Measurements from ENCODE around the gene ACSL3. TPM values are rescaled to one million over a fixed set of nuclear protein-coding genes. Genes with fewer than 3 reads are reported as not detected.

ACSL3 gene
- total and polyA plus RNA-seq, 3 experiments from 2014 or later, result 27.7 to 41.4 (median 38.6) TPM

- Mint-ChIP-seq H3K27ac (no peak overlapping the region), H3K4me1 (no peaks in the 10 kb centered on the region), H3K27me3 (peaks cover 5 to 27% of the 10 kb centered on the region in 2 donors), H3K9me3 (no peaks in the 10 kb centered on the region), H3K4me3 (no peak overlapping the region), H3K36me3 (no peaks in the 10 kb centered on the region)
- Histone ChIP-seq H3K36me3 (ENCODE audit: insufficient read depth, low read length) (no peaks in the 10 kb centered on the region), H3K4me1 (ENCODE audit: insufficient read depth, low read length) (no peaks in the 10 kb centered on the region), H3K4me3 (ENCODE audit: low read length) (no peak overlapping the region), H3K9me3 (ENCODE audit: low read length) (no peaks in the 10 kb centered on the region), H3K27me3 (ENCODE audit: insufficient read depth, low read length, poor library complexity, severe bottlenecking) (no peaks in the 10 kb centered on the region), H3K27ac (ENCODE audit: low read depth, low read length) (no peak overlapping the region)
- CTCF ChIA-PET, result no interaction called here
- DNase-seq, result no peak
- POLR2A ChIA-PET, result no interaction called here
These were observed 30.7 kb upstream of the ACSL3 start for GRCh38 chr2:222830164-222830563.

DNA sequence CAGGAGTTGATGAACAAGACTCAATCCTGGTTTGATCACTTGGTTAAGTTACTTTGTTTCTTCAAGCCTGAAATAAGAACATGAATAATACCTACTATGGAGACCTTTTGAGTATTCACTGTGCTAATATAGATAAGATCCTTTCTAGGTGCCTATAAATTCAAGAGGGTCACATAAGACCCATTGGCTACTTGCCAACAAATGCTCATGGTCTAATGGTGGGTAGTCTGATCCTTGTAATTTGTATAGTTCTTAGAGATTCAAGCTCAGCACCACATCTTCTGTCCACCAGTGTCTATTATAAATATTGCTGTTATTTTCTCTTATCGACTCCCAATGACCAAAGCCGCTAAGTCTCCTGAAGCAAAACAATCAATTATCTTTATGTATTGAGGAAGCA lies 27.4 kb upstream of the ACSL3 start:
- no peak overlapping the region for H3K4me3 Mint-ChIP-seq
- H3K27ac ChIP-seq (ENCODE audit: low read depth, low read length), result no peak overlapping the region
- no peaks in the 10 kb centered on the region for H3K36me3 Mint-ChIP-seq
- no peaks in the 10 kb centered on the region for H3K27me3 ChIP-seq (ENCODE audit: insufficient read depth, low read length, poor library complexity, severe bottlenecking)
- ChIA-PET POLR2A (no interaction called here), CTCF (no interaction called here)
- H3K27me3 Mint-ChIP-seq, result peaks cover 0 to 32% of the 10 kb centered on the region in 2 donors
- peak overlapping the region in 1 of 8 donors; percentile 70 for H3K27ac Mint-ChIP-seq
- no peaks in the 10 kb centered on the region for H3K4me1 Mint-ChIP-seq
- no peak overlapping the region for H3K4me3 ChIP-seq (ENCODE audit: low read length)
- H3K9me3 Mint-ChIP-seq, result no peaks in the 10 kb centered on the region
- DNase-seq, result no peak
- no peaks in the 10 kb centered on the region for H3K36me3 ChIP-seq (ENCODE audit: insufficient read depth, low read length)
- H3K4me1 ChIP-seq (ENCODE audit: insufficient read depth, low read length), result no peaks in the 10 kb centered on the region
- H3K9me3 ChIP-seq (ENCODE audit: low read length), result no peaks in the 10 kb centered on the region

- Mint-ChIP-seq H3K27me3 (peaks cover 1 to 32% of the 10 kb centered on the region in 2 donors), H3K27ac (no peak overlapping the region), H3K9me3 (no peaks in the 10 kb centered on the region), H3K4me1 (peaks cover 0 to 3% (median 0%) of the 10 kb centered on the region in 3 donors), H3K36me3 (no peaks in the 10 kb centered on the region), H3K4me3 (no peak overlapping the region)
- ChIA-PET POLR2A (no interaction called here), CTCF (interaction anchor here (1.2 to 1.4 kb wide), 2 partner anchors 9 to 10 kb away, joined by 3 to 4 read pairs; no protein-coding TSS in a partner anchor)
- no peaks in the 10 kb centered on the region for H3K36me3 ChIP-seq (ENCODE audit: insufficient read depth, low read length)
- H3K4me3 ChIP-seq (ENCODE audit: low read length), result no peak overlapping the region
- H3K27me3 ChIP-seq (ENCODE audit: insufficient read depth, low read length, poor library complexity, severe bottlenecking), result no peaks in the 10 kb centered on the region
- H3K9me3 ChIP-seq (ENCODE audit: low read length), result no peaks in the 10 kb centered on the region
- DNase-seq, result no peak
- no peak overlapping the region for H3K27ac ChIP-seq (ENCODE audit: low read depth, low read length)
- no peaks in the 10 kb centered on the region for H3K4me1 ChIP-seq (ENCODE audit: insufficient read depth, low read length)
These were observed 25.6 kb upstream of the ACSL3 start for GRCh38 chr2:222835143-222835822.

DNA sequence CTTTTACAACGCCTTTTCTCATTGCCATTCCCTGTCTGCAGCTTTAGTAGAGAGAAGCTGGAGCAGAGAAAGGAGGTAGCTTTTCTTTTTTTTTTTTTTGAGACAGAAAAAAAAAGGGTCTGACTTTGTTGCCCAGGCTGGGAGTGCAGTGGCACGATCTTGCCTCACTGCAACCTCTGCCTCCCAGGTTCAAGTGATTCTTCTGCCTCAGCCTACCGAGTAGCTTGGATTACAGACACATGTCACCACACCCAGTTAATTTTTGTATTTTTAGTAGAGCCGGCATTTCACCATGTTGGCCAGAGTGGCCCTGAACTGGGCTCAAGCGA lies 25.0 kb upstream of the ACSL3 start:
- no peaks in the 10 kb centered on the region for H3K9me3 ChIP-seq (ENCODE audit: low read length)
- H3K27me3 Mint-ChIP-seq, result peaks cover 1 to 32% of the 10 kb centered on the region in 2 donors
- DNase-seq, result no peak
- no peak overlapping the region for H3K4me3 Mint-ChIP-seq
- H3K4me3 ChIP-seq (ENCODE audit: low read length), result no peak overlapping the region
- H3K4me1 ChIP-seq (ENCODE audit: insufficient read depth, low read length), result no peaks in the 10 kb centered on the region
- no peaks in the 10 kb centered on the region for H3K36me3 Mint-ChIP-seq
- H3K27ac ChIP-seq (ENCODE audit: low read depth, low read length), result no peak overlapping the region
- H3K27me3 ChIP-seq (ENCODE audit: insufficient read depth, low read length, poor library complexity, severe bottlenecking), result no peaks in the 10 kb centered on the region
- H3K36me3 ChIP-seq (ENCODE audit: insufficient read depth, low read length), result no peaks in the 10 kb centered on the region
- POLR2A ChIA-PET, result no interaction called here
- CTCF ChIA-PET, result interaction anchor here (1.2 to 1.4 kb wide), 2 partner anchors 9 to 11 kb away, joined by 3 to 4 read pairs; no protein-coding TSS in a partner anchor
- peaks cover 0 to 3% (median 2%) of the 10 kb centered on the region in 3 donors for H3K4me1 Mint-ChIP-seq
- H3K27ac Mint-ChIP-seq, result no peak overlapping the region
- no peaks in the 10 kb centered on the region for H3K9me3 Mint-ChIP-seq

GRCh38 chr2:222837643-222838056 lies 23.2 kb upstream of the ACSL3 start:
- Histone ChIP-seq H3K36me3 (ENCODE audit: insufficient read depth, low read length) (no peaks in the 10 kb centered on the region), H3K27ac (ENCODE audit: low read depth, low read length) (no peak overlapping the region), H3K27me3 (ENCODE audit: insufficient read depth, low read length, poor library complexity, severe bottlenecking) (no peaks in the 10 kb centered on the region), H3K4me1 (ENCODE audit: insufficient read depth, low read length) (no peaks in the 10 kb centered on the region), H3K9me3 (ENCODE audit: low read length) (no peaks in the 10 kb centered on the region), H3K4me3 (ENCODE audit: low read length) (no peak overlapping the region)
- no peak for DNase-seq
- H3K4me1 Mint-ChIP-seq, result peaks cover 0 to 3% (median 2%) of the 10 kb centered on the region in 3 donors
- no peak overlapping the region for H3K27ac Mint-ChIP-seq
- H3K4me3 Mint-ChIP-seq, result no peak overlapping the region
- ChIA-PET POLR2A (no interaction called here), CTCF (no interaction called here)
- H3K36me3 Mint-ChIP-seq, result no peaks in the 10 kb centered on the region
- H3K9me3 Mint-ChIP-seq, result no peaks in the 10 kb centered on the region
- peaks cover 1 to 38% of the 10 kb centered on the region in 2 donors for H3K27me3 Mint-ChIP-seq

GRCh38 chr2:222840060-222840802 lies 20.6 kb upstream of the ACSL3 start:
- Histone ChIP-seq H3K36me3 (ENCODE audit: insufficient read depth, low read length) (no peaks in the 10 kb centered on the region), H3K27me3 (ENCODE audit: insufficient read depth, low read length, poor library complexity, severe bottlenecking) (no peaks in the 10 kb centered on the region), H3K9me3 (ENCODE audit: low read length) (no peaks in the 10 kb centered on the region), H3K4me3 (ENCODE audit: low read length) (no peak overlapping the region), H3K27ac (ENCODE audit: low read depth, low read length) (no peak overlapping the region), H3K4me1 (ENCODE audit: insufficient read depth, low read length) (no peaks in the 10 kb centered on the region)
- POLR2A ChIA-PET, result no interaction called here
- Mint-ChIP-seq H3K36me3 (no peaks in the 10 kb centered on the region), H3K4me3 (no peak overlapping the region), H3K27ac (peak overlapping the region in 1 of 8 donors; percentile 8), H3K9me3 (no peaks in the 10 kb centered on the region), H3K4me1 (peaks cover 0 to 3% (median 2%) of the 10 kb centered on the region in 3 donors), H3K27me3 (peaks cover 7 to 37% of the 10 kb centered on the region in 2 donors)
- CTCF ChIA-PET, result no interaction called here
- DNase-seq, result no peak

- no peaks in the 10 kb centered on the region for H3K4me1 ChIP-seq (ENCODE audit: insufficient read depth, low read length)
- Mint-ChIP-seq H3K27me3 (peaks cover 9 to 41% of the 10 kb centered on the region in 2 donors), H3K27ac (no peak overlapping the region), H3K36me3 (no peaks in the 10 kb centered on the region), H3K9me3 (no peaks in the 10 kb centered on the region), H3K4me3 (no peak overlapping the region), H3K4me1 (peaks cover 0 to 3% (median 2%) of the 10 kb centered on the region in 3 donors)
- no peak overlapping the region for H3K4me3 ChIP-seq (ENCODE audit: low read length)
- ChIA-PET POLR2A (no interaction called here), CTCF (no interaction called here)
- DNase-seq, result no peak
- H3K27me3 ChIP-seq (ENCODE audit: insufficient read depth, low read length, poor library complexity, severe bottlenecking), result no peaks in the 10 kb centered on the region
- H3K36me3 ChIP-seq (ENCODE audit: insufficient read depth, low read length), result no peaks in the 10 kb centered on the region
- H3K27ac ChIP-seq (ENCODE audit: low read depth, low read length), result no peak overlapping the region
- no peaks in the 10 kb centered on the region for H3K9me3 ChIP-seq (ENCODE audit: low read length)
These were observed 18.2 kb upstream of the ACSL3 start for GRCh38 chr2:222842491-222843174.

DNA sequence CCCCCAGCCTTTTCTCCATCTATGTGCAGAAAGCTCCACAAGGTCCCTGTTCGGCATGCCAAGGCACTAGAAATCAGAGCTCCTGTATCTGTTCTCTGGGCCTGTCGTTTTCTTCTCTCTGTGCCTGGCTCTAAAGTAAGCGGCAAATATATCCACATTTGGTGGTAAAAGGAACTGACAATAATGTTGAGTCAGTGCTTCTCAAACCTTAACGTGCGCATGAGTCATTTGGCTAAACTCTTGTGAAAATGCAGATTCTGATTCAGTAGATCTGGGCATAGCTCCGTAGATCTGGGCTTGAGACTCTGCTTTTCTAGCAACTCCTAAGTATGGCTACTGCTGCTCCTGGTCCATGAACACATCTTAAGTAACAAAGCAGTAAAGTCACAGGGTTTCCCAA lies 16.5 kb upstream of the ACSL3 start:
- Histone ChIP-seq H3K27ac (ENCODE audit: low read depth, low read length) (no peak overlapping the region), H3K36me3 (ENCODE audit: insufficient read depth, low read length) (no peaks in the 10 kb centered on the region), H3K27me3 (ENCODE audit: insufficient read depth, low read length, poor library complexity, severe bottlenecking) (no peaks in the 10 kb centered on the region), H3K4me1 (ENCODE audit: insufficient read depth, low read length) (no peaks in the 10 kb centered on the region), H3K9me3 (ENCODE audit: low read length) (no peaks in the 10 kb centered on the region), H3K4me3 (ENCODE audit: low read length) (no peak overlapping the region)
- H3K4me3 Mint-ChIP-seq, result no peak overlapping the region
- no peaks in the 10 kb centered on the region for H3K9me3 Mint-ChIP-seq
- peaks cover 12 to 42% of the 10 kb centered on the region in 2 donors for H3K27me3 Mint-ChIP-seq
- ChIA-PET CTCF (interaction anchor here (0.8 kb wide), 1 partner anchor 9 kb away, joined by 4 read pairs; no protein-coding TSS in a partner anchor), POLR2A (no interaction called here)
- no peak overlapping the region for H3K27ac Mint-ChIP-seq
- H3K4me1 Mint-ChIP-seq, result peaks cover 0 to 3% (median 2%) of the 10 kb centered on the region in 3 donors
- no peak for DNase-seq
- H3K36me3 Mint-ChIP-seq, result no peaks in the 10 kb centered on the region
